ENCODE data around the gene WDR11.

Gene WDR11

DNA sequence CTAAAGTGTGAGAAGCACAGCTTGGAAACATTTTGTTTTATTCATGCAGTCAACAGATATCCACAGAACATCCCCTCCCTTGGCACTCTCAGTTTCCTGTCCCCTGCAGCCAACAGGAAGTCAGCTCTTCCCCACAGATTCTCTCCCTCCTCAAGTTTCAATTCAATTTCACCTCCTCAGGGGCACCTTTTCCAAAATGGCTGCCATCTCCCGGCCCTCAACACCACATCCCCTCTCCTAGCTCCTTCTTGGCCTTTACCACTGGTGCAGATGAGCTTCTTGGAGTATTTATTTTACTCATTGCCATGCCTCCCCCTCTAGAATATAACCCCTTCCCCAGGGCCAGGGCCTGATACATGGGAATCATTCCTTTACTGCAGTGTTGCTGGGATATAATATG, 94.0 kb downstream of the WDR11 start:
- no peak for ATAC-seq

DNA sequence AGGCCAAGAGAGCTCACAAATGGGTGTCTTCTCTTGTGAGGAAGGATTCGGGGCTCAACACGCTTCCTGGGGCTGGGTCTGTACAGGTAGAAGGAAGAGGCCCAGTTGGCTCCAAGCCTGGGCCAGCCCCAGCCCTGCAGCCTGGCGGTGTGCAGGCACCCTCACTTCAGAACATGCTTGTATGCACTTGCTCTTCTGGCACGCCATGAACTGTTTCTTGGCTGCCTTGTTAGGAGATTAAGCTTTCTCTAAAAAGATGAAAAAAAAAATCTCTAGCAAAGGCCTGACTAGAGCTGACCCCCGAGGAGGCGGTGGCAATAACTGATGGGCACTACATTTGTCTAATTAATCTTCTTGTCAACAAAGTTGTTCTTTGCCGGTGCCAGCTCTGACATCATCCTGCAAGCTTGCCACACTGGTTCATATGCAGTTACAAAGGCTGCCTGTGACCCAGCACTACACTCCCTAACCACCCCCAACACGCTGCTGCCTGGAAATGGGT, 94.7 kb downstream of the WDR11 start:
- no peak for ATAC-seq

DNA sequence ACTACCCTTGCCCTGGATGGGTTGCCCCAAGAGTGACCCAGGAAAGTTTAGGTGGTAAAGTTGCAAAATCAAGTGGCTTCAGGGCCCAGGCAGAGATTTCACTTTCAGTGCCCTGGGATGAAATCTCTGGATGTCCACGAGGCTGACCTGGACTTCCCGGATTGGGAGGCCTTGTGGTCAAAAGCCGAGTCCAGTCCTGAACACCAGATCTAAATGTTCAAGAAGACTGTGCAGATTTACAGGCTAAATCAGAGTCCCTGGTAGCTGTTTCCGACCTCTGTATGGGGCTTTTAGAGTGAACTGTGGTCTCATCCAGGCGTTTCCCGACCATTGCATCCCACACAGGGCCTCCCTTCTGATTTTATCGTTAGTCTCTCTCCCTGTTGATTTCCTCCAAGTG, 95.3 kb downstream of the WDR11 start:
- no peak for ATAC-seq

DNA sequence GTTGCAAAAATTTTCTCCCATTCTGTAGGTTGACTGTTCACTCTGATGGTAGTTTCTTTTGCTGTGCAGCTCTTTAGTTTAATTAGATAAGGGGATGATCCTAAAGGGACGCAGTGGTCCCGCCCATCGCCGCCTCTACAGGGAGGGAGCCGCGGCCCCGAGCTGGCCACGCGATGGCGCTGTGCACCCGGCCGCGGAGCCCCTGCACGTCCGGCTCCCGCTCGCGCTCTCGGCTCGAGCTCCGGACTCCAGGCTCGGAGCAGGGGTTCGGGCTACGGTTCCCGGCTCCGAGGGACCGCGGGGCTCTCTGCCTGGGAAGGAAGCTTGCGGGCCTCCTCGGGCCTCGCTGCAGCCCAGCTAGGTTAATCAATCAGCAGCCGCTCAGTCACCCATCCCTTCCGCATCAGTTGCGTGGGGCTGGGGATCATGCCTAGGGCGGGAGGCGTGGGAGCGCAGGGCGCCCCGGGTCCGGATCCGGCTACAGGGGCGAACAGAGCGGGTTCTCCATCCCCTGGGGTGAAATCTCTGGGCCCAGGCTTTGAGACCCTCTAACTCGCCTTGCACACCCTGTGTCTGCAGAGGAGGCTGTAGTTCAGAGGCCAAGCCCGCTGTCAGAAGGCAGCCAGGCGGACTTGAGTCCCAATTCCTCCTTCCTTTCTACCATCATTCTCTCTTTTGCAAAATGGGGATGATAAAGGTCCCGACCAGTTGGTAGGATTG, 97.9 kb downstream of the WDR11 start:
- ATAC-seq: peak; percentile 89 to 90

DNA sequence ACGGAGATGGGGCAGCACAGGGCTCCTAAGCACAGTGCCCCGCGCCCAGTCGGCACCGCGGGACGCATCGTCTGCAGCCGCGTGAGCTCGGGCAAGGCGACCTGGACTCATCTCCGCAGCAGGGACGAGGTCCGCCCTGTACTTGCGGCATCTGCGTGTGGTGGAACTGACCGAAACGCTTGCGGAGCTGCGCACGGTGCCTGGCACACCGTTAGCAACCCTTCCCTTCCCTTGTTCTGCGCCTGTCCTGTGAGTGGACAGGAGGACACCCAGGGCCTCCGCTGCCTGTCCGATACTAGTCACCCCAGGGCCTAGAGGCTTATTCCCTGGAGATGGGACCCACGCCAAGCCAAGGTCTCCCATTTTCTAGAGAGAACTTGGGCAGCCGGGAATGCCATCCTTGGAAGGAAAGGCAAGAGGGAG, 98.5 kb downstream of the WDR11 start:
- ATAC-seq: peak in 1 of 2 donors; percentile 17

DNA sequence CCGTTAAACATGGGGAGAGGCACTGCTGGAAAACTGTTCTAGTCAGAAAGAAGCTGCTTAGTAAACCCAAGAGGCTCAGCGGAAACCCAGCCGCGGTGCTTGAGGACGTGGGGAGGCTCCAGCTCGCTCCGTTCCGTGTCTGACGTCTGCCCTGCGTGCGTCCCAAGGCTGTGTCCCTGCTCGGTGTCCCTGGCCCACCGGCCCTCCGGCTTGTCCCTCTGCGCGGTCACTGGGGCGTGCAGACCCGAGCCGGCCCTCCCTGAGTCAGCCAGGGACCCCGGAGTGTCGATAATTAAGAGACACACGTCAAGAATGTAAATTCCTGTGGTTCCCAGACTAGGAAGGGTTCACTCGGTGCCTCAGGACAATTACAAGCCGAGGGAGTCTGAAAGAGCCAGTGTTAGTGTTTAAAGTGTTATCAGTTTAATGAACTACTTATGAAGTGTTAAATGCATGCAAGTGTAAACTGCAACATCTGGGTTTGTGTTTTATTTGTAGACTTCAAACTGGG, 98.9 kb downstream of the WDR11 start:
- no peak for ATAC-seq

DNA sequence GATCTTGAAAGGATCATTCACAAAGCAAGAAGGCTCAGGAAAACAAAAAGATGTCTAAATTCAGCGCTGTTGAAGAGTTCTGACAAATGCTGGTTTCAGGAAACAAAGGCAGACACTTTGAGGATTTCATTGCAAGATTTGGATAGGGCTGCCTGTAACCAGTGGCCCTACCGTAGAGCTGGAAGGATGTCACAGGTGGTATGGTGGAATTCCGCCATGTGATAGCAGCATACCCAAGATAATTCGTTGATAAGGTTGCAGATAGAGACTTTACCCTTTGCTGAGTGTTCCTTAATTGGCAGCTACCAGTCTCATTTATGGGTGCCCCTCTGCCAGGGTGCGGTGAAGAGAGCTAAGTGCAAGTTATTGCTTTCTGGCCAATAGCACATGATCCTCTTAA, 100.1 kb downstream of the WDR11 start:
- no peak for ATAC-seq

DNA sequence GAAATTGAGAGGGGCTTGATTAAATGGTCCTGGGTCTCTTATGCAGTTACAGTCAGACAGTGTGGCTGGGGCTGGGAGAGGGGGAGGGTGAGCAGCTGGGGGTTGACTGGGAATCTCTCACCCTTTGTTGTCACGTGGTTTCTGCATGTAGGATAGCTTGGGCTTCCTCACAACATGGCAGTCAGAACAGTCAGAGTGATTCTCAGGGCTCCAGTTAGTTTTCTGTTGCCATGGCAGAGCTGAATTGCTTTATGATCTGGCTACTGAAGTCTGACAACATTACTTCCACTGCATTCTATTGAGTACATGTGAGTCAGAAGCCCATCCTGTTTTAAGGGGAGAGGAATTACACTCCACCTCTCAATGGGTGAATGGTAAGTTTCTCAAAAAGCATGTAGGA, 102.7 kb downstream of the WDR11 start:
- no peak for ATAC-seq

All from activated CD4-positive, CD25-positive, alpha-beta regulatory T cell treated with anti-CD3 and anti-CD28 coated beads, Interleukin-2, amount 50 U/mL, for 24 hours (primary cell).